Ishikawa (cell line): ENCODE results near the gene ZFP69B.

ENCODE experiments used
- CEBPB ChIP-seq: IDR thresholded peaks from 2 replicates; pipeline ENCODE4 v1.6.1; 2012
- CREB1 ChIP-seq: IDR thresholded peaks from 2 replicates; pipeline ENCODE4 v1.6.1; 2012; ENCODE audit warnings: low read depth
- EGR1 ChIP-seq: IDR thresholded peaks from 2 replicates; pipeline ENCODE4 v1.6.1; 2012
- EP300 ChIP-seq: IDR thresholded peaks from 2 replicates; pipeline ENCODE4 v1.6.1; 2012; ENCODE audit warnings: borderline replicate concordance
- FOXM1 ChIP-seq: IDR thresholded peaks from 2 replicates; pipeline ENCODE4 v1.6.1; 2012; ENCODE audit warnings: low read depth, borderline replicate concordance
- MAX ChIP-seq: IDR thresholded peaks from 2 replicates; pipeline ENCODE4 v1.6.1; 2012
- NFIC ChIP-seq: IDR thresholded peaks from 2 replicates; pipeline ENCODE4 v1.6.1; 2012
- RAD21 ChIP-seq: IDR thresholded peaks from 2 replicates; pipeline ENCODE4 v1.6.1; 2012; ENCODE audit warnings: low read depth
- TAF1 ChIP-seq: IDR thresholded peaks from 2 replicates; pipeline ENCODE4 v1.6.1; 2012; ENCODE audit warnings: low read depth, mild to moderate bottlenecking
- TCF12 ChIP-seq: IDR thresholded peaks from 2 replicates; pipeline ENCODE4 v1.6.1; 2012; ENCODE audit warnings: low read depth
- TEAD4 ChIP-seq: IDR thresholded peaks from 2 replicates; pipeline ENCODE4 v1.6.1; 2012
- YY1 ChIP-seq: IDR thresholded peaks from 2 replicates; pipeline ENCODE4 v1.6.1; 2012; ENCODE audit warnings: low read depth
- ZBTB7A ChIP-seq: IDR thresholded peaks from 2 replicates; pipeline ENCODE4 v1.6.1; 2012; ENCODE audit warnings: low read depth
- TF ChIP-seq, protein P1 (sequence below): IDR thresholded peaks from 2 replicates; pipeline ENCODE4 v1.6.1; 2012
- TF ChIP-seq, protein P2 (sequence below): IDR thresholded peaks from 2 replicates; pipeline ENCODE4 v1.6.1; 2012; ENCODE audit warnings: low read depth, mild to moderate bottlenecking

The ZFP69B gene

GRCh38 chr1:40469327-40469726, 19.1 kb downstream of the ZFP69B start:
- TF ChIP-seq TEAD4 (no peak), CREB1 (no peak), EGR1 (no peak), MAX (no peak), RAD21 (no peak), TCF12 (no peak), YY1 (no peak), CEBPB (no peak)

- TF ChIP-seq TAF1 (no peak), EP300 (no peak), MAX (no peak), TEAD4 (no peak), FOXM1 (no peak), YY1 (no peak), RAD21 (no peak)
Measured at GRCh38 chr1:40475268-40475667, 25.0 kb downstream of the ZFP69B start.

DNA sequence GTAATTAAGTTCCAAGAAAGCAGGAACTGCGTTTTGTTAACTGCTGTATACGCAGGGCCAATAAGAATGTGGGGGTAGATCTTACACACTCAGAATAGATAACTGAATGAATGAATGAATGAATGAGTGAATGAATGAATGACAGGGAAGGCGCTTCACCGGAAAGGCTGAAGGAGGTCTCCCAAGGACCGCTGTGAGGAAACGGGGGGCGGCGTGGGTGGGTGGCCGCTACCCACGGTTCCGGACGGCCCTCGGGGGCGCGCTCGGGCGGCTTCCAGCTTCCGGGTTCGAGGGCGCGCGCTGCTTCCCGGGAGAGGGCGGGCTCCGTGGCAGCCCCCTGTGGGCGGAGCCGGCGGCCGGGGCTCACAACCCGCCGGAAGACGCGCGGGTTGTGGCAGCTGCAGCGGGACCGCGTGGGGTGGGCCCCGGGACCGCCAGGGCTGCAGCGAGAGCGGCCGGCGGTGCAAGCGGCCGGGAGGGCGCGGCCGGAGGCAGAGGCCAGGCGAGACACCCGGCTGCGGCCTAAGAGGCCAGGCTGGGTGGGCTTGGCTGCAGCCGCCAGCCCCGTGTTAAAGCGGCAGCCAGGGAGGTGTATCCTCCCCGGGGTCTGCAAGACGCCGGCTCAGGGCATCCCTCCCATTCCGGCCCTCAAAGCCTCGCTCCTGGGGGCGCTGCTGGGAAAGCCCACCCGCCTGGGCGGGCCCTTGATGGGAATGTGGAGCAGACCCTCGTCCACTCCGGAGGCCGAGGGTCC, 26.8 kb downstream of the ZFP69B start, which contains the start of gene ZFP69:
Gene ZFP69, plus strand, starts transcription at position 367 of the 754 bp plus-strand sequence. CDS start 2,072 bp downstream, outside the sequence.
- peak; percentile 70; the same call in 1 of the 2 replicates for TF ChIP-seq MAX
- TF ChIP-seq, protein P1, sequence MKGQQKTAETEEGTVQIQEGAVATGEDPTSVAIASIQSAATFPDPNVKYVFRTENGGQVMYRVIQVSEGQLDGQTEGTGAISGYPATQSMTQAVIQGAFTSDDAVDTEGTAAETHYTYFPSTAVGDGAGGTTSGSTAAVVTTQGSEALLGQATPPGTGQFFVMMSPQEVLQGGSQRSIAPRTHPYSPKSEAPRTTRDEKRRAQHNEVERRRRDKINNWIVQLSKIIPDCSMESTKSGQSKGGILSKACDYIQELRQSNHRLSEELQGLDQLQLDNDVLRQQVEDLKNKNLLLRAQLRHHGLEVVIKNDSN, result no peak
- no peak for TF ChIP-seq CEBPB
- peak; percentile 27; the same call in 1 of the 2 replicates for TF ChIP-seq TAF1
- TF ChIP-seq, protein P2, sequence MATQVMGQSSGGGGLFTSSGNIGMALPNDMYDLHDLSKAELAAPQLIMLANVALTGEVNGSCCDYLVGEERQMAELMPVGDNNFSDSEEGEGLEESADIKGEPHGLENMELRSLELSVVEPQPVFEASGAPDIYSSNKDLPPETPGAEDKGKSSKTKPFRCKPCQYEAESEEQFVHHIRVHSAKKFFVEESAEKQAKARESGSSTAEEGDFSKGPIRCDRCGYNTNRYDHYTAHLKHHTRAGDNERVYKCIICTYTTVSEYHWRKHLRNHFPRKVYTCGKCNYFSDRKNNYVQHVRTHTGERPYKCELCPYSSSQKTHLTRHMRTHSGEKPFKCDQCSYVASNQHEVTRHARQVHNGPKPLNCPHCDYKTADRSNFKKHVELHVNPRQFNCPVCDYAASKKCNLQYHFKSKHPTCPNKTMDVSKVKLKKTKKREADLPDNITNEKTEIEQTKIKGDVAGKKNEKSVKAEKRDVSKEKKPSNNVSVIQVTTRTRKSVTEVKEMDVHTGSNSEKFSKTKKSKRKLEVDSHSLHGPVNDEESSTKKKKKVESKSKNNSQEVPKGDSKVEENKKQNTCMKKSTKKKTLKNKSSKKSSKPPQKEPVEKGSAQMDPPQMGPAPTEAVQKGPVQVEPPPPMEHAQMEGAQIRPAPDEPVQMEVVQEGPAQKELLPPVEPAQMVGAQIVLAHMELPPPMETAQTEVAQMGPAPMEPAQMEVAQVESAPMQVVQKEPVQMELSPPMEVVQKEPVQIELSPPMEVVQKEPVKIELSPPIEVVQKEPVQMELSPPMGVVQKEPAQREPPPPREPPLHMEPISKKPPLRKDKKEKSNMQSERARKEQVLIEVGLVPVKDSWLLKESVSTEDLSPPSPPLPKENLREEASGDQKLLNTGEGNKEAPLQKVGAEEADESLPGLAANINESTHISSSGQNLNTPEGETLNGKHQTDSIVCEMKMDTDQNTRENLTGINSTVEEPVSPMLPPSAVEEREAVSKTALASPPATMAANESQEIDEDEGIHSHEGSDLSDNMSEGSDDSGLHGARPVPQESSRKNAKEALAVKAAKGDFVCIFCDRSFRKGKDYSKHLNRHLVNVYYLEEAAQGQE, result no peak
- TF ChIP-seq ZBTB7A, result peak; percentile 88
- TF ChIP-seq CREB1, result no peak
- no peak for TF ChIP-seq EP300
- TF ChIP-seq YY1, result no peak
- peak; percentile 79 for TF ChIP-seq EGR1
- no peak for TF ChIP-seq NFIC
- TF ChIP-seq TCF12, result no peak
- no peak for TF ChIP-seq TEAD4
- TF ChIP-seq FOXM1, result no peak
- peak; percentile 4; the same call in 1 of the 2 replicates for TF ChIP-seq RAD21

GRCh38 chr1:40477678-40478053, 27.4 kb downstream of the ZFP69B start:
- no peak for TF ChIP-seq ZBTB7A
- TF ChIP-seq, protein P2, result no peak
- no peak for TF ChIP-seq EP300
- TF ChIP-seq, protein P1, result no peak
- TF ChIP-seq FOXM1, result no peak
- TF ChIP-seq EGR1, result no peak
- no peak for TF ChIP-seq NFIC
- TF ChIP-seq YY1, result no peak
- no peak for TF ChIP-seq CEBPB
- no peak for TF ChIP-seq TCF12

DNA sequence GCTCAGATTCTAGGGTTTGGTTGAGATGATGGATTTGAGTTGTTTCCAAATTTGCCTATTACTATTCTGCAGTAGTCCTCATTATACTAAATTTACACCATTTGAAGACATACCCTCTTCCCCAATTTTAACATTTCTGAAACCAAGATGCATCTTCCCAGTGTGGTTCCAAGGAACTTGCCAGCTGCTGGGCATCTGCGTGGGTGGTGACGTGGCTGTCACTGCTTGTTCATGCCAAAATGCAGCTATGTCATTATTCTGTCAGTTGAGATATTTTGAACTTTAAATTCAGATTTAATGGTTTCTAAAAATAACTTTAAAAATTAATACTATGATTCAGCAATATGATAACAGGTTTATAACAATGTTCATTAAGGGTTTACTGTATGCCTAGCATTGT, 28.0 kb downstream of the ZFP69B start:
- TF ChIP-seq YY1, result no peak
- TF ChIP-seq TCF12, result no peak
- TF ChIP-seq ZBTB7A, result no peak
- TF ChIP-seq, protein P2, result no peak
- TF ChIP-seq TEAD4, result no peak
- no peak for TF ChIP-seq RAD21
- TF ChIP-seq MAX, result no peak
- no peak for TF ChIP-seq FOXM1
- TF ChIP-seq EP300, result no peak
- TF ChIP-seq, protein P1, result no peak
- no peak for TF ChIP-seq CEBPB
- no peak for TF ChIP-seq CREB1
- TF ChIP-seq TAF1, result no peak
- TF ChIP-seq EGR1, result no peak
- no peak for TF ChIP-seq NFIC
